A673 (cell line): Measurements from ENCODE around the gene MID1. TPM values are rescaled to one million over a fixed set of nuclear protein-coding genes. Genes with fewer than 3 reads are reported as not detected.

Source experiments
- BruUV-seq: library from RNA; stranded (reverse); fragments of 400-500 nt; replicated peaks from 2 replicates; lab custom pipeline; 2021; lab: Mats Ljungman, UMichigan
- CTCF ChIA-PET: fragments of 300-600 bp; sonication (Branson Sonifier 250); formaldehyde crosslinking; loops from one replicate; lab custom pipeline; 2022; ENCODE audit warnings: antibody characterized with exemption; lab: Charles Lee
- POLR2A ChIA-PET: fragments of 300-600 bp; sonication (Branson Sonifier 250); formaldehyde crosslinking; loops from one replicate; lab custom pipeline; 2022; ENCODE audit warnings: antibody characterized with exemption; ENCODE audit not compliant: low non-redundant PET; lab: Charles Lee
- DNase-seq: peaks from one replicate; pipeline ENCODE4 v3.0.0-alpha.2; 2015; ENCODE audit warnings: low spot score
- H3K27ac ChIP-seq: fragments of 200-600 bp; sonication (generic); 2 replicates; pipeline ENCODE4 v1.5.1; 2016; ENCODE audit warnings: mixed run types, low read depth, mild to moderate bottlenecking, mixed read lengths, antibody characterized with exemption, low read length; ENCODE audit not compliant: poor library complexity, severe bottlenecking
- H3K27me3 ChIP-seq: fragments of 200-600 bp; sonication (generic); replicated peaks from 2 replicates; pipeline ENCODE4 v1.6.1; 2017; ENCODE audit warnings: mixed run types, low read depth, mild to moderate bottlenecking, mixed read lengths, antibody characterized with exemption, low read length; ENCODE audit not compliant: insufficient read depth, poor library complexity
- H3K36me3 ChIP-seq: fragments of 200-600 bp; sonication (generic); 2 replicates; pipeline ENCODE4 v1.6.1; 2016; ENCODE audit warnings: mixed run types, mild to moderate bottlenecking, mixed read lengths, antibody characterized with exemption, low read length; ENCODE audit not compliant: insufficient read depth, poor library complexity, severe bottlenecking
- H3K4me1 ChIP-seq: fragments of 200-600 bp; sonication (generic); 2 replicates; pipeline ENCODE4 v1.6.1; 2017; ENCODE audit warnings: mixed run types, mild to moderate bottlenecking, mixed read lengths, antibody characterized with exemption, low read length; ENCODE audit not compliant: insufficient read depth, poor library complexity, severe bottlenecking
- H3K4me3 ChIP-seq: fragments of 200-600 bp; sonication (generic); 2 replicates; pipeline ENCODE4 v1.5.1; 2016; ENCODE audit warnings: low read depth, mixed run types, mild to moderate bottlenecking, mixed read lengths, low read length; ENCODE audit not compliant: poor library complexity, severe bottlenecking
- H3K9me3 ChIP-seq: fragments of 200-600 bp; sonication (generic); 2 replicates; pipeline ENCODE4 v1.6.1; 2016; ENCODE audit warnings: mixed run types, low read depth, mild to moderate bottlenecking, mixed read lengths, antibody characterized with exemption, low read length; ENCODE audit not compliant: poor library complexity, severe bottlenecking
- EZH2 ChIP-seq: fragments of 200-600 bp; sonication (generic); IDR thresholded peaks from 2 replicates; pipeline ENCODE4 v1.6.1; 2017; ENCODE audit warnings: borderline replicate concordance, low read depth, mild to moderate bottlenecking, mixed read lengths, antibody characterized with exemption, low read length; ENCODE audit not compliant: poor library complexity, severe bottlenecking
- intact Hi-C: fragments of 100-400 bp; cut with micrococcal nuclease; formaldehyde crosslinking; loops from one replicate; pipeline ENCODE4 v1.10.0; 2022; ENCODE audit not compliant: unreplicated experiment
- total RNA-seq: library from RNA; stranded (reverse); gene quantifications from 2 replicates; pipeline ENCODE4 v1.2.3, GENCODE V29; 2021
- TF ChIP-seq, protein P1 (sequence below): fragments of 300-800, 200-600 bp; sonication (generic); conservative IDR thresholded peaks from 2 replicates; pipeline ENCODE4 v1.5.1; 2017; ENCODE audit warnings: low read depth, mild to moderate bottlenecking, antibody characterized with exemption, low read length, moderate library complexity, mixed read lengths

The MID1 gene
- total RNA-seq, 1 experiment from 2014 or later = 7.0 TPM

DNA sequence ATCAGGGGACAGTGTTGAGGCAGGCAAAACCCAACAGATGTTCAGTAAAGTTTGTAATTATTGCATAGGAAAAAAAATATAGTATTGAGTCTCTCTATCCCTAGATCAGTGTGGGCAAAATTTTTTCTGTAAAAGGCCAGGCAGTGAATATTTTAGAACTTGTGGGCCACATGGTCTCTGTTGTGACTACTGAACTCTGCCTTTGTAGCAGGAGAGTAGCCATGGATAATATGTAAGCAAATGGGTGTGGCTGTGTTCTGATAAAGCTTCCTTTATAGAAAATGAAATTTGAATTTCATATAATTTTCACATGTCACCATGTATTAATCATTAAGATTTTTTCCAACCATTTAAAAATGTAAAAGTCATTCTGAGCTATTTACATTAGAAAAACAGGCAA is 193.1 kb downstream of the MID1 start:
- no peak overlapping the region for H3K4me3 ChIP-seq
- BruUV-seq = no TSS peak
- DNase-seq = no peak
- no peak overlapping the region for H3K27ac ChIP-seq
- H3K9me3 ChIP-seq = no peaks in the 10 kb centered on the region
- H3K27me3 ChIP-seq = no peaks in the 10 kb centered on the region
- H3K4me1 ChIP-seq = no peaks in the 10 kb centered on the region
- TF ChIP-seq, protein P1, sequence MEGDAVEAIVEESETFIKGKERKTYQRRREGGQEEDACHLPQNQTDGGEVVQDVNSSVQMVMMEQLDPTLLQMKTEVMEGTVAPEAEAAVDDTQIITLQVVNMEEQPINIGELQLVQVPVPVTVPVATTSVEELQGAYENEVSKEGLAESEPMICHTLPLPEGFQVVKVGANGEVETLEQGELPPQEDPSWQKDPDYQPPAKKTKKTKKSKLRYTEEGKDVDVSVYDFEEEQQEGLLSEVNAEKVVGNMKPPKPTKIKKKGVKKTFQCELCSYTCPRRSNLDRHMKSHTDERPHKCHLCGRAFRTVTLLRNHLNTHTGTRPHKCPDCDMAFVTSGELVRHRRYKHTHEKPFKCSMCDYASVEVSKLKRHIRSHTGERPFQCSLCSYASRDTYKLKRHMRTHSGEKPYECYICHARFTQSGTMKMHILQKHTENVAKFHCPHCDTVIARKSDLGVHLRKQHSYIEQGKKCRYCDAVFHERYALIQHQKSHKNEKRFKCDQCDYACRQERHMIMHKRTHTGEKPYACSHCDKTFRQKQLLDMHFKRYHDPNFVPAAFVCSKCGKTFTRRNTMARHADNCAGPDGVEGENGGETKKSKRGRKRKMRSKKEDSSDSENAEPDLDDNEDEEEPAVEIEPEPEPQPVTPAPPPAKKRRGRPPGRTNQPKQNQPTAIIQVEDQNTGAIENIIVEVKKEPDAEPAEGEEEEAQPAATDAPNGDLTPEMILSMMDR = no peak
- no peak for TF ChIP-seq EZH2
- ChIA-PET CTCF (no interaction called here), POLR2A (no interaction called here)
- intact Hi-C loops = no loop called here
- H3K36me3 ChIP-seq = no peaks in the 10 kb centered on the region

DNA sequence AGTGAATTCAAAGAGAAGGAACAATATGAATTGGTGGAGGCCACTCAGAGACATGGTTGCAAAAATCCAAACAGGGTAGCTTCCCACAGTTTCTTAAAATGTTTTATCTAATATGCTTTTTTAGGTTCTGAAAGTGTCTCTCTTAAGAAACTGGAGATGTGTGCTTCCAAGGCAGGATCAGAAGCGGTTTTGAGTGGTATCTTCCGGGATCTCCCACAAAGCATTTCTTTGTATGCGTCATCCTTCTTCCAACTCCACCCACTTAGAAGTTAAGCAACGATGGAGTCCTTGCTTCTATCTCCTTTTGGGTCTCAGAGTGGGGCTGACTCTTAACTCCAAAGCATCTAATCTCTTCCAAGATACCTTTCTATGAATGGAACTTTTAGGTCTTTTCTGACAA is 196.7 kb downstream of the MID1 start:
- DNase-seq = no peak
- BruUV-seq = no TSS peak
- intact Hi-C loops = no loop called here
- H3K36me3 ChIP-seq = no peaks in the 10 kb centered on the region
- POLR2A ChIA-PET = no interaction called here
- H3K27me3 ChIP-seq = no peaks in the 10 kb centered on the region
- TF ChIP-seq, protein P1 = no peak
- TF ChIP-seq EZH2 = no peak
- H3K4me3 ChIP-seq = no peak overlapping the region
- no peaks in the 10 kb centered on the region for H3K4me1 ChIP-seq
- no peak overlapping the region for H3K27ac ChIP-seq
- CTCF ChIA-PET = no interaction called here
- no peaks in the 10 kb centered on the region for H3K9me3 ChIP-seq

DNA sequence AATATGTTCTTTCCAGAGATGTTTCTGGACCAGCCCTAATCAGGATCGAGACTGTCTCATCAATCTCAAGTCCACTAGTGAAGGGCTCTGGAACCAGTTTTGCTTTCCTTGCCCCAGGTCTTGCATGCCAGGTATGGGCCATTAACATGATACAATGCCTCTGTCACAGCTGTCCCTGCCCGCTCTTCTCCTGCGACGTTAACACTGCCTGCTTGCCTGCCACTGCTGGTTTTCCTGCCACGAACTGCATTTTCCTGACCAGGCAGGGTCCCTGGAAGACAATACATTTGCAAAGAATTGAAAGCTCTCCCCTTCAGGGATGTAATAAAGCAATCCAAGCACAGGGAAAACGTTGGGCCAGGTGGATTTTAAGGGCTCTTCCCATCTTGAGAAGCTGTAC is 200.3 kb downstream of the MID1 start:
- no TSS peak for BruUV-seq
- Histone ChIP-seq H3K27ac (no peak overlapping the region), H3K36me3 (no peaks in the 10 kb centered on the region), H3K27me3 (no peaks in the 10 kb centered on the region), H3K9me3 (no peaks in the 10 kb centered on the region), H3K4me3 (no peak overlapping the region), H3K4me1 (no peaks in the 10 kb centered on the region)
- TF ChIP-seq, protein P1 = no peak
- TF ChIP-seq EZH2 = no peak
- ChIA-PET CTCF (no interaction called here), POLR2A (no interaction called here)
- intact Hi-C loops = no loop called here
- DNase-seq = no peak
